Fibroblast of villous mesenchyme (primary cell): ENCODE results near the gene IPCEF1. TPM values are rescaled to one million over a fixed set of nuclear protein-coding genes. Genes with fewer than 3 reads are reported as not detected.
"Not testable (repeated sequence)": the region's sequence is repeated elsewhere in the genome, so short reads cannot be mapped to it uniquely, and the experiment has no call there.

Experiments
- DNase-seq: peaks from one replicate; pipeline ENCODE4 v3.0.0-alpha.2; 2010; ENCODE audit warnings: low read depth
- H3K4me3 ChIP-seq: 2 replicates; pipeline ENCODE4 v1.5.1; 2011; ENCODE audit warnings: low read depth, mild to moderate bottlenecking, low read length
- total RNA-seq: library from RNA; depleted of rRNA; stranded (reverse); fragments of >200 nt; gene quantifications from 2 replicates; pipeline ENCODE4 v1.2.3, GENCODE V29; 2012
- TF ChIP-seq, protein P1 (sequence below): IDR thresholded peaks from 2 replicates; pipeline ENCODE4 v1.5.1; 2012; ENCODE audit warnings: low read depth, mild to moderate bottlenecking, low read length; ENCODE audit not compliant: insufficient read depth

Gene IPCEF1
- total RNA-seq, 1 donor = 0.86 TPM

DNA sequence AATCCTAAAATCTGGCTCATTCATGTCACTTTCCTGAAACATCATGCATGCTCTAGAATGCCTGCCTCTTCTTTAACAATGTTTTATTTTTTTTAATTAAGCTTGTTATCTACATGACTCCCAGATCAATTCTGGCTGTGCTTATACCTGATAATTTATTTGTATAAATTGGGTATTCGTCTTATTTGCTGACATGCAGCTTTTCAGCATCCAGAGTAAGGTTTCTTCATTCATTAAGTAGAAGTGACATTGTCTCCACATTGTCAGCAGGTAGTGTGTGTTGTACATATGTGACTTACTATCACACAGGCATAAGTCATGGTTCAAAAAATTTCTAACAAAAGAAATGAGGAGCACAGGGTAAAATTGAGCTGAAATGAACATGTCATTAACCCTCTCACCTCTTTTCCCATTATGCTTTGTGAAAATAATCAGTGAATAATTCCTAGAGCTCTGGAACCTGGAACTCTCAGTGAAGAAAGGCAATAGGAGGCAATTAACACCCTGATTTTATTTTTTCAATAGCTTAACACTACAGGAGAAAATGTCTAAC, 160.2 kb downstream of the IPCEF1 start:
- TF ChIP-seq, protein P1, sequence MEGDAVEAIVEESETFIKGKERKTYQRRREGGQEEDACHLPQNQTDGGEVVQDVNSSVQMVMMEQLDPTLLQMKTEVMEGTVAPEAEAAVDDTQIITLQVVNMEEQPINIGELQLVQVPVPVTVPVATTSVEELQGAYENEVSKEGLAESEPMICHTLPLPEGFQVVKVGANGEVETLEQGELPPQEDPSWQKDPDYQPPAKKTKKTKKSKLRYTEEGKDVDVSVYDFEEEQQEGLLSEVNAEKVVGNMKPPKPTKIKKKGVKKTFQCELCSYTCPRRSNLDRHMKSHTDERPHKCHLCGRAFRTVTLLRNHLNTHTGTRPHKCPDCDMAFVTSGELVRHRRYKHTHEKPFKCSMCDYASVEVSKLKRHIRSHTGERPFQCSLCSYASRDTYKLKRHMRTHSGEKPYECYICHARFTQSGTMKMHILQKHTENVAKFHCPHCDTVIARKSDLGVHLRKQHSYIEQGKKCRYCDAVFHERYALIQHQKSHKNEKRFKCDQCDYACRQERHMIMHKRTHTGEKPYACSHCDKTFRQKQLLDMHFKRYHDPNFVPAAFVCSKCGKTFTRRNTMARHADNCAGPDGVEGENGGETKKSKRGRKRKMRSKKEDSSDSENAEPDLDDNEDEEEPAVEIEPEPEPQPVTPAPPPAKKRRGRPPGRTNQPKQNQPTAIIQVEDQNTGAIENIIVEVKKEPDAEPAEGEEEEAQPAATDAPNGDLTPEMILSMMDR = no peak
- H3K4me3 ChIP-seq = no peak overlapping the region
- DNase-seq = no peak

DNA sequence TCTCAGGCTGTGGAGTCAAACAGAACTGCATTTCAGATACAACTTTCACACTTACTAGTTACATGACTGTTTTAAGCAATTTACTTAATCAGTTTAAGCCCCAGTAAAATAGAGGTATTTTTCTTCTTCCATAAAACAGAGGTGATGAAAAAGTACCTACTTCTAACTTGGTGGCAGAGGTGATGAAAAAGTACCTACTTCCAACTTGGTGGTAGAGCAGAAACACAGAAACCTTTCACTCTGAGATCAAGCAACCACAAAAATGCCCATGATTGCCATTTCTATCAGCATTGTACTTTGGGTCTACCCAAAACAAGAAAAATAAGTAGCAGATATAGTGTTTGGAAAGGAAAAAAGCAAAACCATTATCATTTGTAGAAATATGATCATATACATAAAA, 168.9 kb downstream of the IPCEF1 start:
- no peak overlapping the region for H3K4me3 ChIP-seq
- TF ChIP-seq, protein P1 = no peak
- DNase-seq = no peak

DNA sequence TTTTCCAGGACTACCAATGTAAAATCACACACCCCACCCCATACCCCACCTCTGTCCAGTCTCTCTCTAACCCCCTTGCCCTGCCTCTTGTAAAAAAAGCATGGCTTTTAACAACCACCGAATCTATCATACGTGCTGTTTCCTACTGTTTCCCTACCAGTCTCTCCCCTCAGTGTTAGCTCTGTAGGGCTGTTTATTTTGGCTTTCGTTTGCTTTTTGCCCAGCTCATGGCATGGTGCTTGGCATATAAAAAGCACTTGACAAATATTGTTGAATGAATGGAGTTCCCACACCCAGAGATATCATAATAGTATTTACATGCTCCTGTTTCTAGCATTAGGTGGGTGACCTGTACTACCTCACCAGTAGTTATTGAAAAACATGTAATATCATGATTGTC, 169.4 kb downstream of the IPCEF1 start:
- TF ChIP-seq, protein P1 = no peak
- DNase-seq = no peak
- H3K4me3 ChIP-seq = no peak overlapping the region

DNA sequence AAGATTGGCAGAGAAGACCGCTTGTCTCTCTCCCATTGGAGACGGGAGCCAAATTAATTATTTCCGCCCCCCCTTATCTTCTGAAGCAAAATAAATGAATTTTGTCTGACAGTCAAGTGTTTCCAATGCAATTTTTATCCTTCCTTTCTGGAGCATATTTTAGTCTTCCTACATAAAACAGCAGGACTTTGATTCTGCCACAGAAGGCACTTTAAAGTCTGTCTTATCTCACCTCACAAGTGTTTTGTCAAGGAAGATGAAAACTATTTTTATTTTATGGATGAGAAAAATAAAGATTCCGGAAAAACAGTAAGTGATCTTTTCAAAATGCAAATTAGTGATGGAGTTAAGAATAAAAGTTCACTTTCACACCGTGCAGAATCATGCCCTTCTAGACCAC, 177.2 kb downstream of the IPCEF1 start:
- no peak overlapping the region for H3K4me3 ChIP-seq

DNA sequence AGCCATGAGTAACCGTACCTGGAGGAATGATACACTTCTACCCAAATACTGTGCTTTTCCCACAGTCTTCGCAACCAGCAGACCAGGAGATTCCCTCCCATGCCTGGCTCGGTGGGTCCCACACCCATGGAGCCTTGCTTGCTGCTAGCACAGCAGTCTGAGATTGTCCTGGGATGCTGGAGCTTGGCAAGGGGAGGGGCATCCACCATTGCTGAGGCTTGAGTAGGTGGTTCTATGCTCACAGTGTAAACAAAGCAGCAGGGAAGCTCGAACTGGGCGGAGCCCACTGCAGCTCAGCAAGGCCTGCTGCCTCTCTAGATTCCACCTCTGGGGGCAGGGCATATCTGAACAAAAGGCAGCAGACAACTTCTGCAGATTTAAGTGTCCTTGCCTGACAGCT, 184.2 kb downstream of the IPCEF1 start:
- H3K4me3 ChIP-seq, DNase-seq: not testable (repeated sequence)

More for the DNA sequence above, 177.2 kb downstream of the IPCEF1 start:
- DNase-seq = no peak
- TF ChIP-seq, protein P1 = no peak

DNA sequence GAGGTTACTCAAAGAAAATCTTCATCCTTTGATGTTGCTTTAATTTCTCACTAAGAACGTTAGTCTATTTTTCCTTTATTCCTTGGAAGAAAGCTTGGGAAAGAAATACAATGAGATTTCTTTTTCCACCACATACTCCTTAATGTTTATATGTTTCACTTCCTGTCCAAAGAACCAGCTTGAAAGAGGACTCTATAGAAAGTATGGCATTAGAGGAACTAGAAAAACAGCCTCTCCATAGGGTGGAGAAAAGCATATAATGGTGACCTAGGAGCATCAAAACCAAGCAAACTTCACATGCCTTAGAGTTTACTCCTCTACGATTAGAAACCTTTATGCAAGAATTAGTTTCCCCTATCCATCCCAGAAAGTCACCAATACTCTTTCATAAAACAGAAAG, 186.5 kb downstream of the IPCEF1 start:
- no peak for DNase-seq
- TF ChIP-seq, protein P1 = no peak
- H3K4me3 ChIP-seq = no peak overlapping the region

DNA sequence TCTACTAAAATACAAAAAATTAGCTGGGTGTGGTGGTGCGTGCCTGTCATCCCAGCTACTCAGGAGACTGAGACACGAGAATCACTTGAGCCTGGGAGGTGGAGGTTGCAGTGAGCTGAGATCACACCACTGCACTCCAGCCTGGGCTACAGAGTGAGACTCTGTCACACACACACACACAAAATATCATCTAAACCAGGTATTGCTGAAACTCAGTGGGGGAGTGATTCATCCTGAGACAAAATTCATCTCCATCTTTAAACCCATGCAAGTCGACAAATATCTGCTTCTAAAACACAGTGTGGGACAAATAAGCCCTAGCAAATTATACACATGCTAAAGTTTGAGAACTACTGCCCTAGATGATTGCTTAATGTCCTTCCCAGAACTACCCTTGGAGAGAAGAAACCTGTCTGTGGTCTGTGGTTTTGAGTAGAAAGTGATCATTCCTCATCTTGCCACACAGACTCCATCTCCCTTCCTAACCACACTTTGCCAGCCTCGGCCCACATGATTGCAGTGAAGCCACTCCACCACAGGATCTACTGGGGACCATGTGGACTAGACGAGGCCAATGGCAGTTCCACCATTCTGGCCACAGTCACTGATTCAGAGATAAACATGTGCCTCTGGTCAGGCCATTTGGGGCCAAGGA, 187.3 kb downstream of the IPCEF1 start:
- DNase-seq = no peak

More for the DNA sequence above, 187.3 kb downstream of the IPCEF1 start:
- TF ChIP-seq, protein P1 = no peak
- H3K4me3 ChIP-seq = no peak overlapping the region
